ENCODE data around the gene NFX1. TPM values are rescaled to one million over a fixed set of nuclear protein-coding genes. Genes with fewer than 3 reads are reported as not detected.

The NFX1 gene
- total RNA-seq, 1 experiment from 2014 or later, result 40.0 TPM

DNA sequence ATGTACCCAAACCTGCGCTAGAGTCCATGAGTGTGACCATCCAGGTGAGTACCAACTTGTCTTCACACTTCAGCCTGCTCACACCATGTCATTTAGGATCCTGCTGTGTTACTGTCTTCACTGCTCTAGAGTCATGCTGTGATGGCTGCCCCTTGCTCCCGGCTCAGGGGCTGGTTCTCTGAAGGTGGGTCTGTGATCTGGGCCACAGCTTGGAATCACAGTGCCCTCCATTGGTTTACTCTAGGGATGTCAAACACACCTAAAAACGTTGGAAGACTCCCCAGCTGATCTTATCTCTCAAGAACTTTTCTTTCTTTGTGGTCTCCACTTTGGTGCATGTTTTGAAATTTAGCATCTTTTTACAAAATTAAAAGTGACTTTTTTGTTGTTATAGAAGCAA lies 53.8 kb downstream of the NFX1 start:
- intact Hi-C loops (cut with micrococcal nuclease; ENCODE audit: unreplicated experiment), result no loop called here
- Histone ChIP-seq H3K4me1 (ENCODE audit: insufficient read depth, low read length, poor library complexity, severe bottlenecking) (no peaks in the 10 kb centered on the region), H3K27me3 (replicated peaks; ENCODE audit: insufficient read depth, low read depth, low read length, poor library complexity) (no peaks in the 10 kb centered on the region), H3K4me3 (ENCODE audit: low read depth, low read length, poor library complexity, severe bottlenecking) (no peak overlapping the region), H3K27ac (ENCODE audit: low read depth, low read length, poor library complexity, severe bottlenecking) (no peak overlapping the region), H3K36me3 (ENCODE audit: insufficient read depth, low read length, poor library complexity, severe bottlenecking) (peaks cover 61% of the 10 kb centered on the region), H3K9me3 (ENCODE audit: low read depth, low read length, poor library complexity, severe bottlenecking) (peaks cover 4% of the 10 kb centered on the region)
- no peak for DNase-seq (ENCODE audit: low spot score)
- ChIA-PET CTCF (no interaction called here), POLR2A (ENCODE audit: low non-redundant PET) (no interaction called here)
- BruUV-seq (replicated peaks), result no TSS peak
- TF ChIP-seq, protein P1, sequence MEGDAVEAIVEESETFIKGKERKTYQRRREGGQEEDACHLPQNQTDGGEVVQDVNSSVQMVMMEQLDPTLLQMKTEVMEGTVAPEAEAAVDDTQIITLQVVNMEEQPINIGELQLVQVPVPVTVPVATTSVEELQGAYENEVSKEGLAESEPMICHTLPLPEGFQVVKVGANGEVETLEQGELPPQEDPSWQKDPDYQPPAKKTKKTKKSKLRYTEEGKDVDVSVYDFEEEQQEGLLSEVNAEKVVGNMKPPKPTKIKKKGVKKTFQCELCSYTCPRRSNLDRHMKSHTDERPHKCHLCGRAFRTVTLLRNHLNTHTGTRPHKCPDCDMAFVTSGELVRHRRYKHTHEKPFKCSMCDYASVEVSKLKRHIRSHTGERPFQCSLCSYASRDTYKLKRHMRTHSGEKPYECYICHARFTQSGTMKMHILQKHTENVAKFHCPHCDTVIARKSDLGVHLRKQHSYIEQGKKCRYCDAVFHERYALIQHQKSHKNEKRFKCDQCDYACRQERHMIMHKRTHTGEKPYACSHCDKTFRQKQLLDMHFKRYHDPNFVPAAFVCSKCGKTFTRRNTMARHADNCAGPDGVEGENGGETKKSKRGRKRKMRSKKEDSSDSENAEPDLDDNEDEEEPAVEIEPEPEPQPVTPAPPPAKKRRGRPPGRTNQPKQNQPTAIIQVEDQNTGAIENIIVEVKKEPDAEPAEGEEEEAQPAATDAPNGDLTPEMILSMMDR (conservative IDR thresholded peaks at IDR 0.05; ENCODE audit: low read depth, low read length), result no peak
- TF ChIP-seq EZH2 (IDR thresholded peaks at IDR 0.05; ENCODE audit: borderline replicate concordance, low read depth, low read length, poor library complexity, severe bottlenecking), result no peak

DNA sequence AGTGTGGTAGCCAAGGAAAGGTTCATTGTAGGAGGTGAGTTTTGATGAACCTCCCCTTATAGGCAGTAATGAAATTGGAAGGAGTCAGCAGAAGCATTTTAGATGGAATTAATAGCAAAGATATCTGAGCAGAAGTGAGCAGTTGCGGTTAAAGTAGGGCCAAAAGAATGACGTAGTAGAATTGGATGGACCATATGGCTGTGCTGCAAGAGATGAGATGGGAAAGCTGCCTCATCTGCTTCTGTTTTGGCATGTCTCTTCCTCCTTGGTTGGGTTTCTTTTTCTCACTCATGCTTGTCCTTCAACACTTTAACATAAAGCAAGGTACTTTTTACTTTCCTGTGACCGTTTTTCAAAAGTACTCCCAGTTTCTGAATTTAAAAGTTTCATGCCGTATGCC lies 56.2 kb downstream of the NFX1 start:
- CTCF ChIA-PET, result no interaction called here
- POLR2A ChIA-PET (ENCODE audit: low non-redundant PET), result no interaction called here
- Histone ChIP-seq H3K36me3 (ENCODE audit: insufficient read depth, low read length, poor library complexity, severe bottlenecking) (peaks cover 50% of the 10 kb centered on the region), H3K4me1 (ENCODE audit: insufficient read depth, low read length, poor library complexity, severe bottlenecking) (no peaks in the 10 kb centered on the region), H3K4me3 (ENCODE audit: low read depth, low read length, poor library complexity, severe bottlenecking) (no peak overlapping the region), H3K27ac (ENCODE audit: low read depth, low read length, poor library complexity, severe bottlenecking) (no peak overlapping the region), H3K9me3 (ENCODE audit: low read depth, low read length, poor library complexity, severe bottlenecking) (no peaks in the 10 kb centered on the region), H3K27me3 (replicated peaks; ENCODE audit: insufficient read depth, low read depth, low read length, poor library complexity) (no peaks in the 10 kb centered on the region)
- no peak for DNase-seq (ENCODE audit: low spot score)
- intact Hi-C loops (cut with micrococcal nuclease; ENCODE audit: unreplicated experiment), result no loop called here
- no peak for TF ChIP-seq EZH2 (IDR thresholded peaks at IDR 0.05; ENCODE audit: borderline replicate concordance, low read depth, low read length, poor library complexity, severe bottlenecking)
- TF ChIP-seq, protein P1 (conservative IDR thresholded peaks at IDR 0.05; ENCODE audit: low read depth, low read length), result no peak
- BruUV-seq (replicated peaks), result no TSS peak

DNA sequence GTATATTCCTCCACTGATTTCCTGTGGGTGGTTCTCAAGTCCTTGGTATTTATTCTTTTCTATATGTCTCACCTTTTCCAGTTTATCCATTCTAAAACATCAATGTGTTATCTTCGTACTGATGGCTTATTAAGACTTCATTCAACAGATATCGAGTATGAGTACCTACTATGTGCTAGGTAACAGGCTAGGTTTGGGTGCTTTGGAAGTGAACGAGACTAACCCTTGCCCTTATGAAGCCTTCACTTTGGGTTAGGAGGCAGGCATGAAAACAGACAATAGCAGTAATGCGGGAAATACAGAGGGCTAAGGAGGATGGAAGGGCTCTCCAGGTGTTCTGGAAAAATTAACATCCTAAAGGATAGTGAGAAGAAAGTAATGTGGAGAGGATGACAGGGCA lies 58.7 kb downstream of the NFX1 start:
- POLR2A ChIA-PET (ENCODE audit: low non-redundant PET), result no interaction called here
- CTCF ChIA-PET, result no interaction called here
- DNase-seq (ENCODE audit: low spot score), result no peak
- intact Hi-C loops (cut with micrococcal nuclease; ENCODE audit: unreplicated experiment), result no loop called here
- no TSS peak for BruUV-seq (replicated peaks)
- H3K27ac ChIP-seq (ENCODE audit: low read depth, low read length, poor library complexity, severe bottlenecking), result no peak overlapping the region
- no peak for TF ChIP-seq EZH2 (IDR thresholded peaks at IDR 0.05; ENCODE audit: borderline replicate concordance, low read depth, low read length, poor library complexity, severe bottlenecking)
- TF ChIP-seq, protein P1 (conservative IDR thresholded peaks at IDR 0.05; ENCODE audit: low read depth, low read length), result no peak
- H3K27me3 ChIP-seq (replicated peaks; ENCODE audit: insufficient read depth, low read depth, low read length, poor library complexity), result no peaks in the 10 kb centered on the region
- H3K4me1 ChIP-seq (ENCODE audit: insufficient read depth, low read length, poor library complexity, severe bottlenecking), result no peaks in the 10 kb centered on the region
- no peaks in the 10 kb centered on the region for H3K9me3 ChIP-seq (ENCODE audit: low read depth, low read length, poor library complexity, severe bottlenecking)
- no peak overlapping the region for H3K4me3 ChIP-seq (ENCODE audit: low read depth, low read length, poor library complexity, severe bottlenecking)
- H3K36me3 ChIP-seq (ENCODE audit: insufficient read depth, low read length, poor library complexity, severe bottlenecking), result peaks cover 36% of the 10 kb centered on the region
